SK-N-SH (cell line): Measurements from ENCODE around the gene UBN2. TPM values are rescaled to one million over a fixed set of nuclear protein-coding genes. Genes with fewer than 3 reads are reported as not detected.

Experiments
- CTCF ChIA-PET: fragments of 300-600, 350-600 bp; formaldehyde crosslinking; extraction: SDS; loops from one replicate; lab custom pipeline; 2021; lab: Yijun Ruan, JAX
- POLR2A ChIA-PET: fragments of 350-600 bp; sonication (Branson Sonifier 250); formaldehyde crosslinking; extraction: SDS; loops from one replicate; lab custom pipeline; 2020; ENCODE audit warnings: antibody characterized with exemption, inconsistent platforms; lab: Yijun Ruan, JAX
- DNase-seq: peaks from one replicate; pipeline ENCODE4 v3.0.0; 2012
- H2AFZ ChIP-seq: fragments of 200-600 bp; sonication (generic); 2 replicates; pipeline ENCODE4 v1.8.1; 2016; ENCODE audit warnings: antibody characterized with exemption, mild to moderate bottlenecking, low read depth
- H3F3A ChIP-seq: fragments of 200-600 bp; sonication (generic); replicated peaks from 2 replicates; pipeline ENCODE3; 2016; ENCODE audit warnings: antibody characterized with exemption, mild to moderate bottlenecking; ENCODE audit not compliant: insufficient read depth
- H3K27ac ChIP-seq, 2 experiments: fragments of 200-500 bp in 1 of 2; fragments of 200-600 bp in 1 of 2; sonication (Bioruptor generic) in 1 of 2; sonication (generic), shearing (Covaris generic) in 1 of 2; 2 replicates each; pipeline versions ENCODE4 v1.5.1 to v1.6.1; 2014 to 2016; ENCODE audit warnings: low read depth in 2 of 2, inconsistent platforms in 1 of 2, low read length in 1 of 2, mild to moderate bottlenecking in 1 of 2, mixed read lengths in 1 of 2
- H3K27me3 ChIP-seq: fragments of 200-600 bp; sonication (generic), shearing (Covaris generic); 2 replicates; pipeline ENCODE4 v1.6.1; 2016; ENCODE audit warnings: mixed run types; ENCODE audit not compliant: insufficient read depth
- H3K36me3 ChIP-seq, 2 experiments: fragments of 200-500 bp in 1 of 2; fragments of 200-600 bp in 1 of 2; sonication (Bioruptor generic) in 1 of 2; sonication (generic) in 1 of 2; replicated peaks in 1 of 2; 2 replicates each; pipeline versions ENCODE3 to v1.5.1; 2014 to 2016; ENCODE audit warnings: low read length in 1 of 2, mild to moderate bottlenecking in 1 of 2; ENCODE audit not compliant: insufficient read depth in 2 of 2, control insufficient read depth in 1 of 2
- H3K4me1 ChIP-seq, 2 experiments: fragments of 200-500 bp in 1 of 2; fragments of 200-600 bp in 1 of 2; sonication (Bioruptor generic) in 1 of 2; sonication (generic), shearing (Covaris generic) in 1 of 2; 2 replicates each; pipeline versions ENCODE4 v1.5.1 to v1.6.1; 2014 to 2016; ENCODE audit warnings: low read depth in 1 of 2, low read length in 1 of 2, mixed run types in 1 of 2; ENCODE audit not compliant: insufficient read depth in 2 of 2, control insufficient read depth in 1 of 2
- H3K4me2 ChIP-seq: fragments of 200-600 bp; sonication (generic), shearing (Covaris generic); 2 replicates; pipeline ENCODE4 v1.6.1; 2017; ENCODE audit warnings: mixed run types
- H3K4me3 ChIP-seq, 2 experiments: fragments of 200-500 bp in 1 of 2; fragments of 200-600 bp in 1 of 2; sonication (Bioruptor generic) in 1 of 2; sonication (generic), shearing (Covaris generic) in 1 of 2; 2 replicates each; pipeline versions ENCODE4 v1.5.1 to v1.8.1; 2014 to 2016; ENCODE audit warnings: low read depth in 2 of 2, inconsistent platforms in 1 of 2, low read length in 1 of 2, mild to moderate bottlenecking in 1 of 2, mixed read lengths in 1 of 2, moderate library complexity in 1 of 2
- H3K79me2 ChIP-seq: fragments of 200-600 bp; sonication (generic); 2 replicates; pipeline ENCODE4 v1.8.1; 2017; ENCODE audit warnings: mild to moderate bottlenecking; ENCODE audit not compliant: insufficient read depth
- H3K9ac ChIP-seq: fragments of 200-600 bp; sonication (generic); 2 replicates; pipeline ENCODE4 v1.6.1; 2017; ENCODE audit warnings: mixed run types
- H3K9me2 ChIP-seq: fragments of 200-600 bp; sonication (generic); 2 replicates; pipeline ENCODE4 v1.6.1; 2017; ENCODE audit warnings: mixed run types
- H3K9me3 ChIP-seq: fragments of 200-600 bp; sonication (generic); 2 replicates; pipeline ENCODE4 v1.6.1; 2017; ENCODE audit warnings: mixed run types, mild to moderate bottlenecking, moderate library complexity
- H4K20me1 ChIP-seq: fragments of 200-600 bp; sonication (generic); 2 replicates; pipeline ENCODE4 v1.6.1; 2017; ENCODE audit warnings: mild to moderate bottlenecking, mixed run types; ENCODE audit not compliant: insufficient read depth
- EZH2phosphoT487 ChIP-seq: fragments of 200-600 bp; sonication (generic); IDR thresholded peaks from 2 replicates; pipeline ENCODE4 v1.6.1; 2017; ENCODE audit warnings: low read depth, mixed run types, mild to moderate bottlenecking, antibody characterized with exemption, moderate library complexity, borderline replicate concordance
- FOSL2 ChIP-seq: IDR thresholded peaks from 2 replicates; pipeline ENCODE4 v1.4.0; 2012; ENCODE audit warnings: low read depth, mild to moderate bottlenecking, moderate library complexity, borderline replicate concordance
- FOXJ3 ChIP-seq: sonication (generic); formaldehyde crosslinking; IDR thresholded peaks from 2 replicates; pipeline ENCODE4 v1.5.1; 2020; ENCODE audit warnings: mild to moderate bottlenecking, missing genetic modification reagents
- FOXM1 ChIP-seq: IDR thresholded peaks from 2 replicates; pipeline ENCODE4 v1.4.0; 2012; ENCODE audit warnings: low read depth, mild to moderate bottlenecking
- GATA2 ChIP-seq: sonication (generic); formaldehyde crosslinking; IDR thresholded peaks from 2 replicates; pipeline ENCODE4 v1.5.0; 2020; ENCODE audit warnings: mild to moderate bottlenecking, missing genetic modification reagents
- JUND ChIP-seq: IDR thresholded peaks from 2 replicates; pipeline ENCODE4 v1.4.0; 2012
- PBX3 ChIP-seq: IDR thresholded peaks from 2 replicates; pipeline ENCODE4; 2012
- POLR2AphosphoS5 ChIP-seq: IDR thresholded peaks from 2 replicates; pipeline ENCODE4 v1.6.1; 2012; ENCODE audit warnings: low read depth, low read length
- RAD21 ChIP-seq: IDR thresholded peaks from 2 replicates; pipeline ENCODE4 v1.6.1; 2012; ENCODE audit warnings: mild to moderate bottlenecking, low read length
- RCOR1 ChIP-seq: fragments of 150-350 bp; IDR thresholded peaks from 2 replicates; pipeline ENCODE4 v1.6.1; 2017; ENCODE audit warnings: antibody characterized with exemption, low read length
- RFX5 ChIP-seq: IDR thresholded peaks from 2 replicates; pipeline ENCODE4 v1.6.1; 2012; ENCODE audit warnings: mild to moderate bottlenecking, improper control_type of control experiment, low read length
- SMC3 ChIP-seq: IDR thresholded peaks from 2 replicates; pipeline ENCODE4 v1.6.1; 2012; ENCODE audit warnings: low read depth, low read length, improper control_type of control experiment
- TAF1 ChIP-seq: IDR thresholded peaks from 2 replicates; pipeline ENCODE4 v1.6.1; 2012; ENCODE audit warnings: low read depth, mild to moderate bottlenecking, low read length, moderate library complexity, borderline replicate concordance
- TCF12 ChIP-seq: IDR thresholded peaks from 2 replicates; pipeline ENCODE4 v1.4.0; 2012
- TEAD4 ChIP-seq: IDR thresholded peaks from 2 replicates; pipeline ENCODE4 v1.4.0; 2012; ENCODE audit warnings: mild to moderate bottlenecking, borderline replicate concordance; ENCODE audit not compliant: insufficient read depth
- YY1 ChIP-seq: IDR thresholded peaks from 2 replicates; pipeline ENCODE4 v1.4.0; 2012; ENCODE audit warnings: low read depth, mild to moderate bottlenecking
- WGBS: methylation state at CpG from one replicate; pipeline ENCODE4 v1.1.6; 2017; ENCODE audit warnings: low lambda C conversion rate; 5-methylcytosine and 5-hydroxymethylcytosine counted together
- polyA plus RNA-seq, 3 experiments: library from polyadenylated mRNA; depleted of rRNA; stranded (reverse); fragments of >200 nt; gene quantifications; 2 replicates each; pipeline ENCODE4 v1.2.3, GENCODE V29; 2012
- TF ChIP-seq, protein P1 (sequence below): IDR thresholded peaks from 2 replicates; pipeline ENCODE4 v1.6.1; 2012; ENCODE audit warnings: mild to moderate bottlenecking, low read depth, low read length, moderate library complexity
- TF ChIP-seq, protein P2 (sequence below): fragments of 150-350 bp; IDR thresholded peaks from 2 replicates; pipeline ENCODE4 v1.6.1; 2016; ENCODE audit warnings: mild to moderate bottlenecking, low read depth, low read length

UBN2 gene
- polyA plus RNA-seq, 1 of the 3 experiments (the other 2 are of a cell fraction) = 2.0 TPM

DNA sequence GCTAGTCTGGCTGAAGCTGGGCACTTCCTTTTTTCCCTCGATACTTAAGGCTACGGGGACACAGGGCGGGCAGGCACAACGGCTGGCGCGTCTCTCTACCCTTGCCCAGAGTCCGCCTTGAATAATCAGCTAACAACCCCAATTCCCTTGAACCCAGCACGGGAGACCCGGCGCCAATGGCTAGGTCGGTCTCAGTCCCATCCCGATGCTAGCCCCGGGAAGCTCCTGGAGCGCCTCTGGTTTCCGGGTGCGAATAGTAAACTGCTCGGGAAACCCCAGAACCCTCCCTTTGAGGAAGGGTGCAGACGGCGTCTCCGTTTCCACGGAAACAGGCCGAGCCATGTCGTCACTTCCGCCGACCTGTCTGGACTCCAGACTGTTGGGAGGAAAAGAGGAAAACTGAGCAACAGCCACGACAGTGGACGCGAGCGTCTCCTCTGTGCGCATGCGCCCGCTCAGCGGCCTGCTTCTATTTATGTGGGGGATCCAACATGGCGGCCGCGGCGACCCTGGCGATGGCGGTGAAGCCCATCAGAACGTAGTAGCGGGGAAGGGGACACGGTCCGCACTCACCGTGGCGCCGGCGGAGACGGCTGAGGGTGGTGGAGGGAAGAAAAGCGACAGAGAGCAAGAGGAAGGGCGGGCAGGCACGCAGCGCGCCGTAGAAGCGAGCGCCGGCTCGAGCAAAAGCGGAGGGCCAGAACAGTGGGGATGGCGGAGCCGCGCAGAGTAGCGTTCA lies at the start of gene UBN2 (continued):
- no peak for TF ChIP-seq GATA2

DNA sequence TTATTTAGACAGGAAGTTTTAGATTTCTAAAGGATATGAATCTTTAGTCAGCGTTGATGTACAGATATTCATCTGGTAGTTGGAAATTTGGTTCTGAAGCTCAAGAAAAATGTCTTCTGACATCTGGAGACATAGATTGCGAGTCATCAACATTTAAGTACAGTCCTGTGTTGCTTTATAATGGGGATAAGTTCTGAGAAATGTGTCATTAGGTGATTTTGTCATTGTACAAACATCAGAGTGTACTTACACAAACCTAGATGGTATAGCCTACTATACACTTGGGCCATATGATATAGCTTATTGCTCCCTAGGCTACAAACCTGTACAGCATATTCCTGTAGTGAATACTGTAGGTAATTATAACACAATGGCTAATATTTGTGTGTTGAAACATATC lies 49.6 kb upstream of the UBN2 start:
- peaks cover 16 to 33% of the 10 kb centered on the region in 2 experiments for H3K36me3 ChIP-seq
- ChIA-PET CTCF (interaction anchor here (1.1 kb wide), 1 partner anchor 38 kb away, joined by 3 read pairs; no protein-coding TSS in a partner anchor), POLR2A (no interaction called here)
- no peaks in the 10 kb centered on the region for H3K9me2 ChIP-seq
- H3K4me3 ChIP-seq = no peak overlapping the region
- no peak overlapping the region for H3K9ac ChIP-seq
- H3K4me1 ChIP-seq = peaks cover 2 to 11% of the 10 kb centered on the region in 2 experiments; a peak in 1 of 4 replicates
- no peaks in the 10 kb centered on the region for H3K27me3 ChIP-seq
- no peaks in the 10 kb centered on the region for H3K79me2 ChIP-seq
- no peak overlapping the region for H2AFZ ChIP-seq
- TF ChIP-seq JUND = peak; percentile 36; the same call in 1 of the 2 replicates
- TF ChIP-seq FOSL2 = peak; percentile 16; the same call in 1 of the 2 replicates
- TF ChIP-seq, protein P1, sequence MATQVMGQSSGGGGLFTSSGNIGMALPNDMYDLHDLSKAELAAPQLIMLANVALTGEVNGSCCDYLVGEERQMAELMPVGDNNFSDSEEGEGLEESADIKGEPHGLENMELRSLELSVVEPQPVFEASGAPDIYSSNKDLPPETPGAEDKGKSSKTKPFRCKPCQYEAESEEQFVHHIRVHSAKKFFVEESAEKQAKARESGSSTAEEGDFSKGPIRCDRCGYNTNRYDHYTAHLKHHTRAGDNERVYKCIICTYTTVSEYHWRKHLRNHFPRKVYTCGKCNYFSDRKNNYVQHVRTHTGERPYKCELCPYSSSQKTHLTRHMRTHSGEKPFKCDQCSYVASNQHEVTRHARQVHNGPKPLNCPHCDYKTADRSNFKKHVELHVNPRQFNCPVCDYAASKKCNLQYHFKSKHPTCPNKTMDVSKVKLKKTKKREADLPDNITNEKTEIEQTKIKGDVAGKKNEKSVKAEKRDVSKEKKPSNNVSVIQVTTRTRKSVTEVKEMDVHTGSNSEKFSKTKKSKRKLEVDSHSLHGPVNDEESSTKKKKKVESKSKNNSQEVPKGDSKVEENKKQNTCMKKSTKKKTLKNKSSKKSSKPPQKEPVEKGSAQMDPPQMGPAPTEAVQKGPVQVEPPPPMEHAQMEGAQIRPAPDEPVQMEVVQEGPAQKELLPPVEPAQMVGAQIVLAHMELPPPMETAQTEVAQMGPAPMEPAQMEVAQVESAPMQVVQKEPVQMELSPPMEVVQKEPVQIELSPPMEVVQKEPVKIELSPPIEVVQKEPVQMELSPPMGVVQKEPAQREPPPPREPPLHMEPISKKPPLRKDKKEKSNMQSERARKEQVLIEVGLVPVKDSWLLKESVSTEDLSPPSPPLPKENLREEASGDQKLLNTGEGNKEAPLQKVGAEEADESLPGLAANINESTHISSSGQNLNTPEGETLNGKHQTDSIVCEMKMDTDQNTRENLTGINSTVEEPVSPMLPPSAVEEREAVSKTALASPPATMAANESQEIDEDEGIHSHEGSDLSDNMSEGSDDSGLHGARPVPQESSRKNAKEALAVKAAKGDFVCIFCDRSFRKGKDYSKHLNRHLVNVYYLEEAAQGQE = no peak
- no peak for TF ChIP-seq SMC3
- TF ChIP-seq PBX3 = peak; percentile 61
- TF ChIP-seq FOXJ3 (CRISPR knock-in tag) = no peak
- no peak for TF ChIP-seq RFX5
- no peak for TF ChIP-seq POLR2AphosphoS5
- no peak overlapping the region for H3K4me2 ChIP-seq
- no peak for DNase-seq
- no peaks in the 10 kb centered on the region for H3K9me3 ChIP-seq
- H3F3A ChIP-seq = peaks cover 27% of the 10 kb centered on the region
- H3K27ac ChIP-seq = peak overlapping the region in 1 of 2 experiments; percentile 64; a peak in 2 of 4 replicates
- H4K20me1 ChIP-seq = no peaks in the 10 kb centered on the region
- WGBS = 54% methylated on average over 2 of the region's 2 CpGs

DNA sequence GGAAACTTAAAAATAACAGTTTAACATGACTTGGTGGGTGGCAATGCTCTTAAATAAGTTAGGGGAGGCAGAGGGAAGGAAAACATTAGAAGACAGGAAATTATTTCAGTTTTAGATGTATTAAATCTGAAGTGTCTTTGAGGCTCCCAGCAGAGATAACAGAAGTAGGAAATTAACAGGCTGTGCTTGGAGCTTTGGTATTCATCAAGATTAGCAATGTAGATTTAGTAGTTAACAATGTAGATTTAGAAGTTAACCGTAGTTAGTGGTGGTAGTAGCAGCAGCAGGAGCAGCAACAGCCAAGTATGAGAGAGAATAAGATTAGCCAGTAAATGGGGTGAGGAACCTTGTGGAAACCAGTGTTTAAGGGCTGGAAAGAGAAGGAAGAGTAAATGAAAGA lies 48.7 kb upstream of the UBN2 start:
- no peaks in the 10 kb centered on the region for H3K9me3 ChIP-seq
- H3K4me2 ChIP-seq = no peak overlapping the region
- no peak for DNase-seq
- WGBS = 97% methylated on average over 1 of the region's 1 CpG
- no peak overlapping the region for H3K4me3 ChIP-seq
- H3K36me3 ChIP-seq = peaks cover 16 to 36% of the 10 kb centered on the region in 2 experiments
- peaks cover 2 to 11% of the 10 kb centered on the region in 2 experiments; a peak in 1 of 4 replicates for H3K4me1 ChIP-seq
- POLR2A ChIA-PET = no interaction called here
- no peak overlapping the region for H3K27ac ChIP-seq
- no peaks in the 10 kb centered on the region for H3K79me2 ChIP-seq
- H3K27me3 ChIP-seq = no peaks in the 10 kb centered on the region
- no peaks in the 10 kb centered on the region for H4K20me1 ChIP-seq
- no peak overlapping the region for H2AFZ ChIP-seq
- CTCF ChIA-PET = no interaction called here
- peaks cover 27% of the 10 kb centered on the region for H3F3A ChIP-seq
- H3K9me2 ChIP-seq = no peaks in the 10 kb centered on the region
- H3K9ac ChIP-seq = no peak overlapping the region
- TF ChIP-seq TAF1 = no peak
- no peak for TF ChIP-seq RCOR1
- TF ChIP-seq YY1 = no peak
- no peak for TF ChIP-seq PBX3
- TF ChIP-seq EZH2phosphoT487 = no peak
- TF ChIP-seq POLR2AphosphoS5 = no peak
- TF ChIP-seq FOXM1 = no peak
- no peak for TF ChIP-seq FOSL2
- no peak for TF ChIP-seq TEAD4
- TF ChIP-seq, protein P2, sequence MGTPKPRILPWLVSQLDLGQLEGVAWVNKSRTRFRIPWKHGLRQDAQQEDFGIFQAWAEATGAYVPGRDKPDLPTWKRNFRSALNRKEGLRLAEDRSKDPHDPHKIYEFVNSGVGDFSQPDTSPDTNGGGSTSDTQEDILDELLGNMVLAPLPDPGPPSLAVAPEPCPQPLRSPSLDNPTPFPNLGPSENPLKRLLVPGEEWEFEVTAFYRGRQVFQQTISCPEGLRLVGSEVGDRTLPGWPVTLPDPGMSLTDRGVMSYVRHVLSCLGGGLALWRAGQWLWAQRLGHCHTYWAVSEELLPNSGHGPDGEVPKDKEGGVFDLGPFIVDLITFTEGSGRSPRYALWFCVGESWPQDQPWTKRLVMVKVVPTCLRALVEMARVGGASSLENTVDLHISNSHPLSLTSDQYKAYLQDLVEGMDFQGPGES = no peak
- TF ChIP-seq RAD21 = no peak
- TF ChIP-seq TCF12 = no peak
